Glomerular visceral epithelial cell (primary cell): ENCODE data around the gene TMEM239.
A peak's percentile ranks its signal among the peaks of the same experiment; 100 is the strongest.

Source experiments
- DNase-seq: peaks from one replicate; pipeline ENCODE4 v3.0.0-alpha.2; 2016; ENCODE audit errors: extremely low spot score

Gene TMEM239

DNA sequence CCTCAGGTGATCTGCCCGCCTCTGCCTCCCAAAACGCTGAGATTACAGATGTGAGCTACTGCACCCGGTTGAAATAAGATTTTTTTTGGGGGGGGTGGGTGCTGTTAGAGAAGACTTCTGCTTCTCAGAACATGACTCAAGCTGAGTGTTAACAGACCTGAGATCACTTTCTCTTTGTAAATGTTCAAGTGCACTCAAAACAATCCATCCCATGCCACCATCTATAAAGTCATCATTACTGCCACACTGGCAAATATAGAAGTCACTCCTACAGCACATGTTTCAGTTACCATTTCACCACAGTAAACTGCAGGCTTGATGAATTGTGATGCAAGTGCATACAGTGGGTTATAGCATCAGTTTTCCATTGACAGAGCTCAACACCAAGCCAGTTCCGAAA is 33.4 kb downstream of the TMEM239 start:
- DNase-seq, result no peak

DNA sequence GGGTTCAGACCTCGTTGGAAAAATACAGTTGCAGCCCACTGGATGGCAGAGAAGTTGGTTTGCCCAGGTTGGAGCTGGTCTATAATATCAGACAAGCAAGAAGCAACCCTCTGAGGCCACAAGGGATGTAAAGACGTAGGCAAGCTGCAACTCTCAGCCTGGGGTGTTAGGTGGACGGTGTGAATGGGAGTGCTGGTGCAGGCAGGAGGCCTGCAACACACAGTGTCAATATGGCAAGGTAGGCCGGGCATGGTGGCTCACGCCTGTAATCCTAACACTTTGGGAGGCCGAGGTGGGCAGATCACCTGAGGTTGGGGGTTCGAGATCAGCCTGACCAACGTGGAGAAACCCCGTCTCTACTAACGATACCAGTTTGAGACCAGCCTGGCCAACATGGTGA is 34.9 kb downstream of the TMEM239 start:
- DNase-seq, result no peak

DNA sequence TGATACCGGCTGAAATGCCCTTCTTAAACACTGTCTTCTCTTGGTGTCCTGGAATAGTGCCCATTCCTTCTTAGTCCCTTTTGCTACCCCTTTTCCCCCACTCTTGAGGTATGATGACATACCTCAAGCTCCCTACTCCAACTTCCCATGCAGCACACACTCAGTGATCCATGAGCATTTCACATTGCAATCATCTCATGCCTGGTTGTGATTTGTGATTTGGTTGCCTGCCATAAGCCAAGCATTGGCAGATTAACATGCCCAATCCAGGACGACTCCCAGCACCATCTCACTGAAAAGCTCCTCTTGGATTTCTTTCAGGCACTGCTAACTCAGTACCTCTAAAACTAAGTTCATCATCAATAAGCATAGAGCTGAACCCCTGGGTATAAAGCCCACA is 42.4 kb downstream of the TMEM239 start:
- DNase-seq, result no peak

DNA sequence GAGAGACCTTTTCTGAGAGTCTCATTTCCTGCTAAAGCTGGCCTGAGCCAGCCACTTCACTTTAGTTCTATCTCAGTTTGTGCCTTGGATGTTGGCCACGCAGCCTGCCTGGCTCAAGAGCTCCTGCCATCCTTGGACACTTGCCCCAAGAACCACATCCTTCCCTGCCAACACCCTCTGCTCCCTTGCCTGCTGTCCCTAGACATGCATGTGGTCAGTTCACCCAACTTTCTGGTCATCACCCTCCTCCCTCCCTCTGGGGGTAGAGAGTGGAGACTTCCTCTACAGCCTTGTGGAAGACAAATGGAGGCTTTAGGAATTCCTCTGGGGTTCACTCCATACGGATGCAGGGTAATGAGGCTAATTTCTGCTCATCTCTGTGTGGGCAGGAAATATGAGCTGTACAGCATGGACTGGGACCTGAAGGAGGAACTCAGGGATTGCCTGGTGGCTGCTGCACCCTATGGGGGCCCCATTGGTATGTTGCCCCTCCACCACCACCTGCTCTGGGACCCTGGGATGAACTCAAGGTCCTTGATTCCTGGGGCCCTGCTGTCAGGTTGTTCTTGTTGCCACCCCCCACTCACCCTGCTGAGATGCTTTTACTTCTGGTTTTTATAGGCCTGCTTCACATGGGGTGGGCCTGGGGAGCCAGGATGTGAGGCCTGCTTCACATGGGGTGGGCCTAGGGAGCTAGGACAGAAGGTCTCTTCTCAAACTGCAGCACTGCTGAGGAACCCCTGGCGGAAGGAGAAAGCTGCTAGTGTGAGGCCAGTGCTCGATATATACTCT is 43.4 kb downstream of the TMEM239 start:
- peak; percentile 45 for DNase-seq

DNA sequence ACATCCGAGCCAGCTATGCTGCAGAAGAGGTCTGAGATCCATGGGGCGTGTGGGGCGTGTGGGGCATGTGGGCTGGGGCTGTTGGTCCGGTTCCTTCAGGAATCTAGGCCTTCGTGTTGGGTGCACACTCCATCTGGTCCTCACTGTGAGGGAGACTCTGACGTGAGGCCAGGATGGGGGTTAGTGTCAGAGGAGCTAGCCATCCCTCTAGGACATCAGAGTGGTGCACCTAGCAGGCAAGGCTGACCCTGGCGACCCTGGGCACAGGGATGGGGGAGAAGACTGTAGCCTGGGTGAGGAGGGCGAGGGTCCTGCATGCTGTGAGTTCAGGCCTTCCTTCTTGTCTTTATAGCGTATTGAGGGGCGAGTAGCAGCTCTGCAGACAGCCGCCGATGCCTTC is 48.5 kb downstream of the TMEM239 start:
- DNase-seq, result no peak

DNA sequence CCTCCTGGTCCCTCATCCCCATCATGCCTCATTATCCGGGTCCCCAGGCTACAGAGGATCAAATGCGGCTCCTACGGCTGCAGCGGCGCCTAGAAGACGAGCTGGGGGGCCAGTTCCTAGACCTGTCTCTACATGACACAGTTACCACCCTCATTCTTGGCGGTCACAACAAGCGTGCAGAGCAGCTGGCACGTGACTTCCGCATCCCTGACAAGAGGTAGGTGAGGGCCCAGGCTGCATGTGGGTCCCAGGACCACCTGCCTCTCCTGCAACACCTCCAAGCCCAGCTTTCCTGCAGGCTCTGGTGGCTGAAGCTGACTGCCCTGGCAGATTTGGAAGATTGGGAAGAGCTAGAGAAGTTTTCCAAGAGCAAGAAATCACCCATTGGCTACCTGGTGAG is 48.9 kb downstream of the TMEM239 start:
- no peak for DNase-seq

DNA sequence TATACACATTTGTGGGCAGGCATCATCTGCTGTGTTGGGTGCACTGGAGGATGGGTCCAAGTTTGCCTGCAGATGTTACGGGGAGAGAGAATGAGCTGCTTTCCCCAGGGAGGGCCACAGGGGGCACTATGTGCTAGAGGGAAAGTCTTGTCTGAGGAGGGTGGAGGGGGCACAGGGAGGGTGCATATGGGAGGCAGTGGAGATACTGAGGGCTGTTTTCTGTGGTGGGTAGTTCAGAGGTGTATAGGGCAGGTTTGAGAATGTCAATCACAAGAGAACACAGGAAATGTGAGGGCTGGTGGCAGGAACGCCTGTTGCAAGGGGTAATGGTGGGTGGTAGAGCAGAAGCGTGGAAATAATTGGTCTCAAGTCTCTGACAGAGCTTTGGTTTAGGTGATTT is 49.5 kb downstream of the TMEM239 start:
- no peak for DNase-seq

DNA sequence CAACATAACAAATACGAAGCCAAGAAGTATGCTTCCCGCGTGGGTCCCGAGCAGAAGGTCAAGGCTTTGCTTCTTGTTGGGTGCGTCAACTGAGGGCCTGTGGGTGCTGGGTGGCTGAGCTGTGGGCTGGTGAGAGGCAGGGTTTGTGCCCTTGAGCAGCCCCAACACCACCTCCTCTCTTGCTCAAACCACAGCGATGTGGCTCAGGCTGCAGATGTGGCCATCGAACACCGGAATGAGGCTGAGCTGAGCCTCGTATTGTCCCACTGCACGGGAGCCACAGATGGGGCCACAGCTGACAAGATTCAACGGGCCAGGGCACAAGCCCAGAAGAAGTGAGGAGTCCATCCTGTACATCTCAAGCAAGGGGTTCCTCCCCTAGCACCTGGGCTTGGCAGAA is 50.1 kb downstream of the TMEM239 start:
- no peak for DNase-seq

DNA sequence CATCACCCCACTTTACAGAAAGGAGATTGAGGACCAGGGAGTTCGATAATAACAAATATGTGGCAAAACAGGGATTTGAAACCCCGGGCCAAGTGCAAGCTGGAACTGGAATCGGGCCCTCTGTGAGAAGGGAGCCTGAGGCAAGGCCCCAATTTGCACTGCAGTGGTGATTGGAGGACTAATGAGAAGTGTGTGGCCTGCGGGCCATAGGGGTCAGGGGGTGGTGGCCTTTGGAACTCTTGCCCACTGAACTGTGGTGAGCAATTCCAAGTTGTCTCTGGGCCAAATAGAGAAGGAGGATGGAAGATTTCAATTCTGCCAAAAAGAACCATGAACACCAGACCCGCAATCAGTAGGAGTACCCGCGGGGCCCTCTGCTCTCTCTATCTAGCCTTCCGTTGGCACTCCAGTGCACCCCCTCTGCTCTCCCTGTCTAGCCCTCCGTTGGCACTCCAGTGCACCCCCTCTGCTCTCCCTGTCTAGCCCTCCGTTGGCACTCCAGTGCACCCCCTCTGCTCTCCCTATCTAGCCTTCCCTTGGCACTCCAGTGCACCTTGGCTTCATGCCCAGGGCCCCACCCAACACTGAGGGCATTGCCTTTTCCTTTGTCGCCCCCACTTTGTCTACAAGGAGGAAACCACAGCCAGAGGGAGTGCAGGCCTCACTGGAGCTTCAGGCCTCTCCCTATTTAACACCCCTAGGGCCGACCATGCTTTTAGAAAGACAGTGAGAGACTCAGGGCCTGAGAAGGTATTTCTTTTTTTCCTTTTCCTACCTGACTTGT is 51.1 kb downstream of the TMEM239 start:
- DNase-seq, result peak; percentile 16
